Measurements from ENCODE around the gene ARHGAP26. TPM values are rescaled to one million over a fixed set of nuclear protein-coding genes. Genes with fewer than 3 reads are reported as not detected.

Gene ARHGAP26
- polyA plus RNA-seq, 1 donor (not counting 4 experiments of a cell fraction or from before 2014, with no cell fraction given), result 3.9 TPM

DNA sequence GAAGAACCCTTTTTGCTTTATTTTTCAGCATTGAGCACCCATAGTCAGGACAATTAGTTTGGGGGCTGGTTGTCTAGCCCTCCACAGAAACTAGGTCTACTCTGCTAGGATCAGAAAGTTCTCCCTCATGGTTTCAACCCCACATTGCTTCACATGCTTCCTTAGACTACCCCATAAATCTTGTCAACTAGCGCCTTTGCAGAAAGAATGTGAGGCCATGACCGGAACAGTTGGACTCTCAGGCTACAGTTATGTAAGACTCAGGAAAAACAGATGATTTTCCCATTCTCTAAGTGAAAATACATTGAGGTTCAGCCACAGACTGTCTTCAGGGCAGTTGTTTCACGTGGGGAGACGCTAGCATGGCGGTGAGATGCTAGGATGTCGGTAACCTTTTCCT lies 377.7 kb downstream of the ARHGAP26 start:
- H3K4me1 ChIP-seq (ENCODE audit: control insufficient read depth, extremely low read depth, insufficient read depth, low read length), result peaks cover 23% of the 10 kb centered on the region

GRCh38 chr5:143148771-143149170 lies 378.6 kb downstream of the ARHGAP26 start:
- no peak for DNase-seq (ENCODE audit: low read depth, low spot score)
- no peak overlapping the region for H2AFZ ChIP-seq (ENCODE audit: control insufficient read depth, low read length)
- dilution Hi-C loops (cut with MboI; ENCODE audit: extremely low pct_ligation_motif_present, low sequenced_read_pairs), result no loop called here
- H4K20me1 ChIP-seq (ENCODE audit: control insufficient read depth, extremely low read depth, insufficient read depth, low read length), result no peaks in the 10 kb centered on the region
- no peak overlapping the region for H3K27ac ChIP-seq (ENCODE audit: control insufficient read depth, insufficient read depth, low read length)
- no peaks in the 10 kb centered on the region for H3K36me3 ChIP-seq (ENCODE audit: control insufficient read depth in 2 of 2, extremely low read depth in 1 of 2, insufficient read depth in 2 of 2, low read length in 2 of 2)
- H3K9me1 ChIP-seq (ENCODE audit: control insufficient read depth, extremely low read depth, insufficient read depth, low read length), result no peaks in the 10 kb centered on the region
- FAIRE-seq, result no peak
- H3K4me3 ChIP-seq (ENCODE audit: control insufficient read depth in 2 of 3, extremely low read depth in 1 of 3, insufficient read depth in 2 of 3, low read depth in 1 of 3, low read length in 3 of 3), result no peak overlapping the region
- no peaks in the 10 kb centered on the region for H3K27me3 ChIP-seq (ENCODE audit: control insufficient read depth, extremely low read depth, insufficient read depth, low read length)
- H3K79me2 ChIP-seq (ENCODE audit: control insufficient read depth, insufficient read depth, low read length), result no peaks in the 10 kb centered on the region
- H3K4me2 ChIP-seq (ENCODE audit: control insufficient read depth, extremely low read depth, insufficient read depth, low read depth, low read length), result no peak overlapping the region
- no peaks in the 10 kb centered on the region for H3K9me3 ChIP-seq (ENCODE audit: control insufficient read depth, low read depth, low read length)
- H3K9ac ChIP-seq (ENCODE audit: control insufficient read depth, extremely low read depth, insufficient read depth, low read length), result no peak overlapping the region
- TF ChIP-seq CTCF (optimal IDR thresholded peaks at IDR 0.05 in 1 of 3, IDR thresholded peaks at IDR 0.05 in 1 of 3, conservative IDR thresholded peaks at IDR 0.05 in 1 of 3; ENCODE audit: extremely low read depth in 1 of 3, insufficient read depth in 2 of 3, low read length in 3 of 3) (no peak), EZH2 (IDR thresholded peaks at IDR 0.05; ENCODE audit: low read length) (no peak)
- H3K4me1 ChIP-seq (ENCODE audit: control insufficient read depth, extremely low read depth, insufficient read depth, low read length), result peaks cover 14% of the 10 kb centered on the region

More for the DNA sequence above, 377.7 kb downstream of the ARHGAP26 start:
- no peak overlapping the region for H3K9ac ChIP-seq (ENCODE audit: control insufficient read depth, extremely low read depth, insufficient read depth, low read length)
- no peaks in the 10 kb centered on the region for H3K9me1 ChIP-seq (ENCODE audit: control insufficient read depth, extremely low read depth, insufficient read depth, low read length)
- H4K20me1 ChIP-seq (ENCODE audit: control insufficient read depth, extremely low read depth, insufficient read depth, low read length), result no peaks in the 10 kb centered on the region
- H3K4me2 ChIP-seq (ENCODE audit: control insufficient read depth, extremely low read depth, insufficient read depth, low read depth, low read length), result no peak overlapping the region
- no peaks in the 10 kb centered on the region for H3K27me3 ChIP-seq (ENCODE audit: control insufficient read depth, extremely low read depth, insufficient read depth, low read length)
- DNase-seq (ENCODE audit: low read depth, low spot score) (no peak), FAIRE-seq (no peak)
- TF ChIP-seq CTCF (optimal IDR thresholded peaks at IDR 0.05 in 1 of 3, IDR thresholded peaks at IDR 0.05 in 1 of 3, conservative IDR thresholded peaks at IDR 0.05 in 1 of 3; ENCODE audit: extremely low read depth in 1 of 3, insufficient read depth in 2 of 3, low read length in 3 of 3) (no peak), EZH2 (IDR thresholded peaks at IDR 0.05; ENCODE audit: low read length) (no peak)
- no peak overlapping the region for H3K27ac ChIP-seq (ENCODE audit: control insufficient read depth, insufficient read depth, low read length)
- no peaks in the 10 kb centered on the region for H3K36me3 ChIP-seq (ENCODE audit: control insufficient read depth in 2 of 2, extremely low read depth in 1 of 2, insufficient read depth in 2 of 2, low read length in 2 of 2)
- dilution Hi-C loops (cut with MboI; ENCODE audit: extremely low pct_ligation_motif_present, low sequenced_read_pairs), result no loop called here
- H3K9me3 ChIP-seq (ENCODE audit: control insufficient read depth, low read depth, low read length), result no peaks in the 10 kb centered on the region
- no peak overlapping the region for H2AFZ ChIP-seq (ENCODE audit: control insufficient read depth, low read length)
- no peaks in the 10 kb centered on the region for H3K79me2 ChIP-seq (ENCODE audit: control insufficient read depth, insufficient read depth, low read length)
- H3K4me3 ChIP-seq (ENCODE audit: control insufficient read depth in 2 of 3, extremely low read depth in 1 of 3, insufficient read depth in 2 of 3, low read depth in 1 of 3, low read length in 3 of 3), result no peak overlapping the region

Data from keratinocyte (primary cell).